DOHH2 (cell line): ENCODE measurements around the gene GFRA4.

Experiments
- EZH2phosphoT487 ChIP-seq: fragments of 200-600 bp; sonication (generic); IDR thresholded peaks from 2 replicates; pipeline ENCODE4 v1.6.1; 2017; ENCODE audit warnings: borderline replicate concordance, mild to moderate bottlenecking, antibody characterized with exemption, low read length, moderate library complexity, mixed read lengths
- TF ChIP-seq, protein P1 (sequence below): fragments of 200-600 bp; sonication (generic); IDR thresholded peaks from one replicate; pipeline ENCODE4 v1.5.1; 2014; ENCODE audit warnings: antibody characterized with exemption, mild to moderate bottlenecking, low read depth, low read length; ENCODE audit not compliant: poor library complexity, severe bottlenecking

GRCh38 chr20:3686867-3687321, 23.7 kb upstream of the GFRA4 start:
- TF ChIP-seq, protein P1, sequence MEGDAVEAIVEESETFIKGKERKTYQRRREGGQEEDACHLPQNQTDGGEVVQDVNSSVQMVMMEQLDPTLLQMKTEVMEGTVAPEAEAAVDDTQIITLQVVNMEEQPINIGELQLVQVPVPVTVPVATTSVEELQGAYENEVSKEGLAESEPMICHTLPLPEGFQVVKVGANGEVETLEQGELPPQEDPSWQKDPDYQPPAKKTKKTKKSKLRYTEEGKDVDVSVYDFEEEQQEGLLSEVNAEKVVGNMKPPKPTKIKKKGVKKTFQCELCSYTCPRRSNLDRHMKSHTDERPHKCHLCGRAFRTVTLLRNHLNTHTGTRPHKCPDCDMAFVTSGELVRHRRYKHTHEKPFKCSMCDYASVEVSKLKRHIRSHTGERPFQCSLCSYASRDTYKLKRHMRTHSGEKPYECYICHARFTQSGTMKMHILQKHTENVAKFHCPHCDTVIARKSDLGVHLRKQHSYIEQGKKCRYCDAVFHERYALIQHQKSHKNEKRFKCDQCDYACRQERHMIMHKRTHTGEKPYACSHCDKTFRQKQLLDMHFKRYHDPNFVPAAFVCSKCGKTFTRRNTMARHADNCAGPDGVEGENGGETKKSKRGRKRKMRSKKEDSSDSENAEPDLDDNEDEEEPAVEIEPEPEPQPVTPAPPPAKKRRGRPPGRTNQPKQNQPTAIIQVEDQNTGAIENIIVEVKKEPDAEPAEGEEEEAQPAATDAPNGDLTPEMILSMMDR, result no peak
- TF ChIP-seq EZH2phosphoT487, result no peak
